ENCODE measurements around the gene XCL1. TPM values are rescaled to one million over a fixed set of nuclear protein-coding genes. Genes with fewer than 3 reads are reported as not detected.

The XCL1 gene
- total and polyA plus RNA-seq, 4 donors = 0.15 to 0.71 (median 0.36) TPM

- Histone ChIP-seq H3K36me3 (ENCODE audit: control insufficient read depth in 4 of 4, insufficient read depth in 4 of 4, low read length in 4 of 4) (no peaks in the 10 kb centered on the region), H3K4me1 (ENCODE audit: control insufficient read depth in 5 of 5, insufficient read depth in 5 of 5, low read length in 5 of 5) (no peaks in the 10 kb centered on the region), H3K9me3 (ENCODE audit: control insufficient read depth in 4 of 4, insufficient read depth in 3 of 4, low read length in 3 of 4) (no peaks in the 10 kb centered on the region), H3K27ac (ENCODE audit: low read depth in 1 of 2, low read length in 1 of 2) (no peak overlapping the region), H3K27me3 (ENCODE audit: control insufficient read depth in 3 of 3, insufficient read depth in 3 of 3, low read length in 2 of 3) (no peaks in the 10 kb centered on the region), H3K9ac (ENCODE audit: insufficient read depth in 1 of 2, low read length in 2 of 2) (no peak overlapping the region), H3K4me3 (no peak overlapping the region)
- TF ChIP-seq CTCF (IDR thresholded peaks at IDR 0.05; ENCODE audit: control extremely low read depth, extremely low read depth) = no peak
- ATAC-seq (ENCODE audit: insufficient read depth, low FRiP score) = no peak
- DNase-seq = no peak
- 64 to 81% methylated on average over 4 of the region's 4 CpGs for WGBS, 2 donors
These were observed 24.7 kb upstream of the XCL1 start for GRCh38 chr1:168551688-168552087.

- H3K9me3 ChIP-seq (ENCODE audit: control insufficient read depth in 4 of 4, insufficient read depth in 3 of 4, low read length in 3 of 4) = no peaks in the 10 kb centered on the region
- H3K27ac ChIP-seq (ENCODE audit: low read depth in 1 of 2, low read length in 1 of 2) = no peak overlapping the region
- H3K9ac ChIP-seq (ENCODE audit: insufficient read depth in 1 of 2, low read length in 2 of 2) = no peak overlapping the region
- H3K27me3 ChIP-seq (ENCODE audit: control insufficient read depth in 3 of 3, insufficient read depth in 3 of 3, low read length in 2 of 3) = no peaks in the 10 kb centered on the region
- ATAC-seq (ENCODE audit: insufficient read depth, low FRiP score) (no peak), DNase-seq (no peak)
- no peak for TF ChIP-seq CTCF (IDR thresholded peaks at IDR 0.05; ENCODE audit: control extremely low read depth, extremely low read depth)
- H3K4me1 ChIP-seq (ENCODE audit: control insufficient read depth in 5 of 5, insufficient read depth in 5 of 5, low read length in 5 of 5) = no peaks in the 10 kb centered on the region
- no peak overlapping the region for H3K4me3 ChIP-seq
- no peaks in the 10 kb centered on the region for H3K36me3 ChIP-seq (ENCODE audit: control insufficient read depth in 4 of 4, insufficient read depth in 4 of 4, low read length in 4 of 4)
- WGBS, 2 donors = 93 to 96% methylated on average over 6 of the region's 6 CpGs
These were observed 23.4 kb upstream of the XCL1 start for GRCh38 chr1:168552961-168553360.

GRCh38 chr1:168553680-168554553 lies 22.5 kb upstream of the XCL1 start:
- no peak for TF ChIP-seq CTCF (IDR thresholded peaks at IDR 0.05; ENCODE audit: control extremely low read depth, extremely low read depth)
- Histone ChIP-seq H3K9me3 (ENCODE audit: control insufficient read depth in 4 of 4, insufficient read depth in 3 of 4, low read length in 3 of 4) (no peaks in the 10 kb centered on the region), H3K36me3 (ENCODE audit: control insufficient read depth in 4 of 4, insufficient read depth in 4 of 4, low read length in 4 of 4) (no peaks in the 10 kb centered on the region), H3K9ac (ENCODE audit: insufficient read depth in 1 of 2, low read length in 2 of 2) (no peak overlapping the region), H3K4me1 (ENCODE audit: control insufficient read depth in 5 of 5, insufficient read depth in 5 of 5, low read length in 5 of 5) (no peaks in the 10 kb centered on the region), H3K27me3 (ENCODE audit: control insufficient read depth in 3 of 3, insufficient read depth in 3 of 3, low read length in 2 of 3) (no peaks in the 10 kb centered on the region), H3K4me3 (no peak overlapping the region), H3K27ac (ENCODE audit: low read depth in 1 of 2, low read length in 1 of 2) (no peak overlapping the region)
- ATAC-seq (ENCODE audit: insufficient read depth, low FRiP score) = no peak
- 70 to 87% methylated on average over 5 of the region's 5 CpGs for WGBS, 2 donors
- DNase-seq = no peak
